H54 (cell line): ENCODE measurements around the gene HEG1.

ENCODE experiments used
- DNase-seq: peaks from one replicate; pipeline ENCODE4 v3.0.0; 2011; ENCODE audit warnings: low spot score, mixed read lengths; ENCODE audit not compliant: insufficient read length
- FAIRE-seq: peaks from 3 replicates; lab custom pipeline; 2011; peaks lifted over from hg19 to GRCh38; lab: Jason Lieb, UNC
- POLR2A ChIP-seq: IDR thresholded peaks from 2 replicates; pipeline ENCODE4 v1.6.1; 2011; ENCODE audit warnings: low read depth, mild to moderate bottlenecking, low read length

HEG1 gene

GRCh38 chr3:124986192-124987143 lies 69.3 kb downstream of the HEG1 start:
- FAIRE-seq (peak; percentile 97), DNase-seq (peak; percentile 81)
- no peak for TF ChIP-seq POLR2A

- DNase-seq (peak; percentile 63), FAIRE-seq (peak; percentile 67)
- no peak for TF ChIP-seq POLR2A
These were observed 70.4 kb downstream of the HEG1 start for GRCh38 chr3:124985349-124985748.

DNA sequence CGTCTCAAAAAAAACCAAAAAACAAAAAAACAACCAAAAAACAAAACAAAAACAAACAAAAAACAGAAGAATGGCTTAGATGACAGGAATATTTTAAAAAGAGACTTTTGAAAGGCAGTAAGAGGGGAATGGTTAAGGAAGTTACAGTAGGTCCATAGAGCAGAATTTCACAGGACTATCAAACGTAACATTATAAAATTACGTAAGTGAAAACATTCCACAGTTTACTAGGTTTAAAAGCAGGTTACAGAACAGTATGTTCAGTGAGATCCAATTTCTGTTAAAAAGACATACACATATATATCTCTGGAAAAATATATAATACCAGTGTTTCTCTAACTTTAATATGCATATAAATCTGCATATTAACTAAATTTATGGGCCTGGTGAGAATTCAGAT lies 71.0 kb downstream of the HEG1 start:
- no peak for DNase-seq
- FAIRE-seq: no peak
- TF ChIP-seq POLR2A: no peak

GRCh38 chr3:124982855-124983254 lies 72.9 kb downstream of the HEG1 start:
- no peak for TF ChIP-seq POLR2A

DNA sequence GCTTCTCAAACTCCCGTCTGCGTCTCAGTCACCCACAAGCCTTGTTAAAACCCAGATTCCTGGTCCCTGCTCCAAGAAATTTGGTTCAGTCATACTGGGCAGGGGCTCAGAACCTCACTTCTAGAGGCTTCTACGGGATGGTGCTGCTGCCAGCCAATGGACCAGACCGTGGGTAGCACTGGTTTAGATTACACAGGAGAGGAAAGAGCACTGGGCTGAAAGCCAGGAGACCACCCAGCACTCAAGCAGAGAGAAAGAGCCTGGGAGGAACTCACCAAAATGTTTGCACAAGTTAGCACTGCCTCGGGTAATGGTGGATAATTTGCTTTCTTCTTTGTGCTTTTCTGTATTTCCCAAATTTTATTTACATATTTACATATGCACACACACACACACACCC lies 74.3 kb downstream of the HEG1 start:
- DNase-seq (no peak), FAIRE-seq (no peak)
- no peak for TF ChIP-seq POLR2A

More at GRCh38 chr3:124982855-124983254, 72.9 kb downstream of the HEG1 start:
- DNase-seq (no peak), FAIRE-seq (no peak)

DNA sequence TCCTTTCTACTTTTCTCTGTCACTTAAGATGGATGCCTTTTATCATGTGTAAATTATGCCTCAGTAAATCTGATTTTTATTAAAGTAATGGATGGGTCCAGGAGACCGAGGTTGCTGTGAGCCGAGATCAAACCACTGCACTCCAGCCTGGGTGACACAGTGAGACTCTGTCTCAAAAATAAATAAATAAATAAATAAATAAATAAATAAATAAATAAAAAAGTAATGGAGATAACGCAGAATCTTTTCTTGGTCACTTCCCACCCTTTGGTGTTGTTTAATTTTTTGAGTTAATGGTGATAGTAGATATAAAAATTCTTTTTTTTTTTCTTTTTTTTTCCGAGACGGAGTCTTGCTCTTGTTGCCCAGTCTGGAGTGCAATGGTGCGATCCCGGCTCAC lies 77.2 kb downstream of the HEG1 start:
- no peak for TF ChIP-seq POLR2A
- no peak for FAIRE-seq
- DNase-seq: no peak

- FAIRE-seq (no peak), DNase-seq (no peak)
- no peak for TF ChIP-seq POLR2A
These were observed 79.4 kb downstream of the HEG1 start for GRCh38 chr3:124976383-124976782.

DNA sequence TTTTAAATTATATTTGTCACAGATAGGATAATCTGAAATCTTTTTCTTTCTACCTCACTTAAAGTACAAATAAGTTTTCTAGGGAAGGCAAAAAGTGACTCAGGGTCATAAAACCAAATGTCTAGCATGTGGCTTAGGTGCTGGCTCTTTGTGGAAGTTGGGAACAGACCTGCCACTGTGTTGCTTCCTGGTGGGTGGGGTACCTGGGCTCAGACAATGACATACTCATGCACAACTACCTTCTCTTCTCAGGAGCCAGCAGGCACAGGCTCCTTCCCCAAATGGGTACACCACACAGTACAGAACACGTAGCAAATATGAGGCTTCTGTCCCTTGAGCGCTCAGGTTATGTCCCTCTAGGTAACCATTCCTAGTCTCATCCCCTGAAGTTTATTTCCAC lies 81.1 kb downstream of the HEG1 start:
- no peak for DNase-seq
- FAIRE-seq: no peak
- TF ChIP-seq POLR2A: no peak

DNA sequence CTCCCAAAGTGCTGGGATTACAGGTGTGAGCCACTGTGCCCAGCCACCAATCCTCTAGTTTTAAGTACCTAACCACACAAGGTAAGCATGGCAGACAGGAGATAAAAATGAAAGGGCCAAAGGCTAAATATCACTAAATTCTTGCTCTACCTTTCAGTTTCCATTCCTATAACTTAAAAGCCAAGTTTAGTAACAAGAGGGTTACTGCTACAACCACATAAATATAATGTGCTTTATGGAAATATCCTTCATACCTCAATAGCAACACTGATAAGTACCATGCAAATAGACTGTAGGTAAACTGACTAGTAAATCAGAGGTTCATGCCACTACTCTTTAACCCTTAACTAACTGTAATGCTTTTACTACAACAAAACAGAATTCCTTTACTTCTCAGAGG lies 82.5 kb downstream of the HEG1 start:
- no peak for DNase-seq
- TF ChIP-seq POLR2A: no peak
- FAIRE-seq: no peak

GRCh38 chr3:124972457-124972856 lies 83.3 kb downstream of the HEG1 start:
- DNase-seq: no peak

DNA sequence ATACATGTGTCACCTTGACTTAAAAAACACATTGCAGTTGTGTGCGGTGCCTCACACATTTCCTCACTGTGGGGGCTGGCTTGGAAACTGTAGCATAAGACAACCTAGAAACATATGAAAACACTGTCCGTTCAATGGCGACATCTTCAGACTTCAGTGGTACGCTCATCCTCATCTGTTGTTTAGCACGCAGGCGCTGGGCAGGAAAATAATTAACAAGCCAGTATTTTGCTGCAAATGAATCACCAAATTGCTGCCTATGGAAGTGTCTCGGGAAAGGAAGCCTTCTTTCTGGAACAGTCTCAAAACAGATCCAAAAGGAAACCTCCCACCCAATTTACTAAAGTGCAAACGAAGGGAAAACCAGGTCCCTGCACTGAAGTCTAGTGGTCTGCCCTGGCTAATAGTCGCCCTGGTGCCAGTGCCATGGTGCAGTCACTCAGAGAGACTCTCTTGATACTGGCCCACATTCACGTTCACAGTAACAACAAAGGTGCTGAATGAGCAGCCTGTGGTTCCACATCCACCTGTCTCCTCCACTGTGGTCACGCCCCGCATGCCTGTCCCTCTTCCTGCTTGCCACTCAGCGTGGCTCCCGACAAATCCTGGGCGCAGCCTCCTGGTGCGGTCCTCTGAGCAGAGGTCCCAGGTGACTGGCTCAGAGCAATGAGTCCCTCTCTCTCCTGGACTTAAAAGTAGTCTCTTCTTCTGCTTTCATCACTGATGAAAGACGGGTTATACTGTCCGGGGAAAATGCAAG lies 85.7 kb downstream of the HEG1 start:
- FAIRE-seq (no peak), DNase-seq (no peak)
- no peak for TF ChIP-seq POLR2A

More at GRCh38 chr3:124972457-124972856, 83.3 kb downstream of the HEG1 start:
- no peak for FAIRE-seq
- no peak for TF ChIP-seq POLR2A

DNA sequence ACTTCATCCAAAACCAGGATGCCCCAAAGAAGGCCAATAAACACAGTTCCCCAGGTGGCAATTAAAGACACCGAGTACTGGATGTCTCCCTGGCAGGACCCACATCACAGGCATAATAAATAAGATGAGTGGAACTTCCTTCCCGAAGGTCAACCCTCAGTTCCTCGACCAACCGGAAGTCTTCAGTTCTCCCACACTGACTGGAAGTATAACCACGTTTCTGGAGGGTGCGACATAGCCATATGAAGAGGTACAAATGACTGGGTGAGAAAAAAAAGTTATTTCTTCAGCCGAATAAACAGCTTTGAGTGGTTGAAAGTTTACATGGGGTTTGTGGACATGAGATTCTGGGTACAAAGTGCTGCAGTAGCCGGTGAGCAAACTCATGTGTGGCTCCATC lies 86.6 kb downstream of the HEG1 start:
- TF ChIP-seq POLR2A: no peak
- DNase-seq (no peak), FAIRE-seq (no peak)

- no peak for TF ChIP-seq POLR2A
- no peak for DNase-seq
- no peak for FAIRE-seq
These were observed 87.8 kb downstream of the HEG1 start for GRCh38 chr3:124967964-124968363.
